ENCODE results near the gene EIF4G3. TPM values are rescaled to one million over a fixed set of nuclear protein-coding genes. Genes with fewer than 3 reads are reported as not detected.
"Not testable (repeated sequence)": the region's sequence is repeated elsewhere in the genome, so short reads cannot be mapped to it uniquely, and the experiment has no call there.

The EIF4G3 gene
- total and polyA plus RNA-seq, 4 donors: 16.5 to 59.8 (median 33.4) TPM

DNA sequence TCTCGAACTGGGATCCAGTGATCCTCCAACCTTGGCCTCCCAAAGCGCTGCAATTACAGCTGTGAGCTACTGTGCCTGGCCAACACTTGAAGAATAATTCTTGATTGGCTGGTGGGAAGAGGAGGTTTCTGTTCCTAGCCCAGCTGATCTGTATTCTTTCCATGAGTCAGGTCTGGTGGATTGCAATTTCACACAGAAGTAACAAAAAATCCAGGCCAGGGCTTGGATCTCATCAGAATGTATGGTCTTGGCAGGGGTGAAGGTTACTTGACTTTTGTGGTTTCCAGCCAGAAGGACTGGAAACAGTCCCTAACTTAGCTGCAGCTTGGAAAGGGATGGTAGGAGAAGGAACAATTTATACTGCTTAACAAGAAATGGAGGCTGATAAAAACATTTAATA, 384.5 kb downstream of the EIF4G3 start:
- Histone ChIP-seq H3K27ac (ENCODE audit: low read depth in 1 of 2, low read length in 1 of 2) (no peak overlapping the region), H3K9ac (ENCODE audit: insufficient read depth in 1 of 2, low read length in 2 of 2) (no peak overlapping the region), H3K4me3 (no peak overlapping the region), H3K4me1 (ENCODE audit: control insufficient read depth in 5 of 5, insufficient read depth in 5 of 5, low read length in 5 of 5) (peaks cover 0 to 8% (median 0%) of the 10 kb centered on the region in 5 donors), H3K27me3 (ENCODE audit: control insufficient read depth in 3 of 3, insufficient read depth in 3 of 3, low read length in 2 of 3) (no peaks in the 10 kb centered on the region), H3K36me3 (ENCODE audit: control insufficient read depth in 4 of 4, insufficient read depth in 4 of 4, low read length in 4 of 4) (no peaks in the 10 kb centered on the region), H3K9me3 (ENCODE audit: control insufficient read depth in 4 of 4, insufficient read depth in 3 of 4, low read length in 3 of 4) (no peaks in the 10 kb centered on the region)
- DNase-seq (peak in 1 of 3 donors; percentile 27), ATAC-seq (ENCODE audit: insufficient read depth, low FRiP score) (no peak)
- TF ChIP-seq, protein P1, sequence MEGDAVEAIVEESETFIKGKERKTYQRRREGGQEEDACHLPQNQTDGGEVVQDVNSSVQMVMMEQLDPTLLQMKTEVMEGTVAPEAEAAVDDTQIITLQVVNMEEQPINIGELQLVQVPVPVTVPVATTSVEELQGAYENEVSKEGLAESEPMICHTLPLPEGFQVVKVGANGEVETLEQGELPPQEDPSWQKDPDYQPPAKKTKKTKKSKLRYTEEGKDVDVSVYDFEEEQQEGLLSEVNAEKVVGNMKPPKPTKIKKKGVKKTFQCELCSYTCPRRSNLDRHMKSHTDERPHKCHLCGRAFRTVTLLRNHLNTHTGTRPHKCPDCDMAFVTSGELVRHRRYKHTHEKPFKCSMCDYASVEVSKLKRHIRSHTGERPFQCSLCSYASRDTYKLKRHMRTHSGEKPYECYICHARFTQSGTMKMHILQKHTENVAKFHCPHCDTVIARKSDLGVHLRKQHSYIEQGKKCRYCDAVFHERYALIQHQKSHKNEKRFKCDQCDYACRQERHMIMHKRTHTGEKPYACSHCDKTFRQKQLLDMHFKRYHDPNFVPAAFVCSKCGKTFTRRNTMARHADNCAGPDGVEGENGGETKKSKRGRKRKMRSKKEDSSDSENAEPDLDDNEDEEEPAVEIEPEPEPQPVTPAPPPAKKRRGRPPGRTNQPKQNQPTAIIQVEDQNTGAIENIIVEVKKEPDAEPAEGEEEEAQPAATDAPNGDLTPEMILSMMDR (IDR thresholded peaks at IDR 0.05; ENCODE audit: control extremely low read depth, extremely low read depth): no peak
- 91 to 97% methylated on average over 2 of the region's 2 CpGs for WGBS, 2 donors

DNA sequence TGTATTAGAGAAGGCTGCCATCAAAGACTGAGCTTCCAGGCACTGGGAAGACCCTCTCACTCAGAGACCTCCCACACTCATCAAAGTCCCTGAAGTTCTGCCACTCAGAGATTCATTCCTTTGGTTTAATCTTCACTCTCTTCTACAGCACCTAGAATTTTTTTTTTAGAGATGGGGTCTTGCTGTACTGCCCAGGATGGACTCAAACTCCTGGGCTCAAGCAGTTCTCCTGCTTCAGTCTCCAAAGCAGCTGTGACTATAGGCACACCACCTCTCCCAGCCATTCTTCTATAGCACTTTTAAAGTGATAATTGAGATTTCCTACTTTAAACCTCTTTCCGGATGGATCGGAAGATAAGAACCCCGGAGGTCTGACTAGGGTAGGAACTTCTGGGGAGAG, 385.9 kb downstream of the EIF4G3 start:
- Histone ChIP-seq H3K27me3 (ENCODE audit: control insufficient read depth in 3 of 3, insufficient read depth in 3 of 3, low read length in 2 of 3) (no peaks in the 10 kb centered on the region), H3K4me3 (no peak overlapping the region), H3K36me3 (ENCODE audit: control insufficient read depth in 4 of 4, insufficient read depth in 4 of 4, low read length in 4 of 4) (no peaks in the 10 kb centered on the region), H3K9me3 (ENCODE audit: control insufficient read depth in 4 of 4, insufficient read depth in 3 of 4, low read length in 3 of 4) (no peaks in the 10 kb centered on the region), H3K4me1 (ENCODE audit: control insufficient read depth in 5 of 5, insufficient read depth in 5 of 5, low read length in 5 of 5) (peaks cover 0 to 8% (median 0%) of the 10 kb centered on the region in 5 donors), H3K9ac (ENCODE audit: insufficient read depth in 1 of 2, low read length in 2 of 2) (no peak overlapping the region), H3K27ac (ENCODE audit: low read depth in 1 of 2, low read length in 1 of 2) (no peak overlapping the region)
- DNase-seq: no peak
- ATAC-seq (ENCODE audit: insufficient read depth, low FRiP score): no peak
- WGBS, 2 donors: 88 to 91% methylated on average over 3 of the region's 3 CpGs
- TF ChIP-seq, protein P1 (IDR thresholded peaks at IDR 0.05; ENCODE audit: control extremely low read depth, extremely low read depth): no peak

DNA sequence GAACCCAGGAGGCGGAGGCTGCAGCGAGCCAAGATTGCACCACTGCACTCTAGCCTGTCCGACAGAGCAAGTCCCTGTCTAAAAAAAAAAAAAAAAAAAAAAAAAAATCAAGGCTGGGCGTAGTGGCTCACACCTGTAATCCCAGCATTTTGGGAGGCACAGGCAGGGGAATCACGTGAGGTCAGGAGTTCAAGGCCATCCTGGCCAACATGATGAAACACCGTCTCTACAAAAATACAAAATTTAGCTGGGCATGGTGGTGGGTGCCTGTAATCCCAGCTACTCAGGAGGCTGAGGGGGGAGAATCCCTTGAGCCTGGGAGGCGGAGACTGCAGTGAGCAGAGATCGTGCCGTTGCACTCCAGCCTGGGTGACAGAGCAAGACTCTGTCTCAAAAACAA, 387.1 kb downstream of the EIF4G3 start:
- 92 to 94% methylated on average over 9 of the region's 9 CpGs for WGBS, 2 donors

DNA sequence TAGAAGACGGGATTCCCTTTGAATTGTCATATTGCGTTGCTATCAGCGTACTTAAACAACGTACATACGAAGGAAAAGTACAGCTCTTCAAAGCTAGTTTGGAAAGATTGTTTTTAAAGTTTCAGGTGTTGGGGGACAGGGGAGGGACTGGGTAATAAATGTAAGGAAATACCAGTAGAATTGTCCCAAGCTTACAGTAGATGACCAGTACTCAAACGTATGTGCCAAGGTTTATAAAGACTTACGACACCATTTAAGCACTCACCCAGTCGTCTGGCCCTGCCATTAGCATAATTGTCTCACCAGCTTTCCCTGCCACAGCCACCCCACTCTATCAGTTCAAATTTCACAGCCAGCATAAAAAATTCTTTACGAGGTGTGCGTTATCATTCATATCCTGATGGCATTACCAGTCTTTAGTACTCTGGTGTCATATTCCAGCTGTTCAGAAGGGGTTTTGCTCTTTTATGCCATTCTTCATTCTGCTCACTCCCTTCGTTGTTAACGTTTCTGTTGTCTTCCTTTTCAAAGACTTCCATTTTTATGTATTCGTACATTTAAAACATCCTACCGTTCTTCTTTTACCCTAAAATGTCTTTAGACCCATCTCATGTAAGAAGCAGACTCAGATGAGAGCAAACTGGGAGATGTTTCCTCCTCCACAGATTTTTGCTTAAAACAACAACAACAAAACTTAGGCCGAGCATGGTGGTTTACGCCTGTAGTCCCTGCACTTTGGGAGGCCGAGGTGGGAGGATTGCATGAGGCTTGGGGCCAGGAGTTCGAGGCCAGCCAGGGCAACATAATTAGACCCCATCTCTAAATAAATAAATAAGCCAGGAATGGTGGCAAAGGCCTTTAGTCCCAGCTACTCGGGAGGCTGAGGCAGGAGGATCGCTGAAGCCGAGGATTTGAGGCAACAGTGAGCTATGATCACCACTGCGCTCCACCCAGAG, 388.6 kb downstream of the EIF4G3 start:
- DNase-seq: peak; percentile 46 to 71 (median 68)
- Histone ChIP-seq H3K27me3 (ENCODE audit: control insufficient read depth in 3 of 3, insufficient read depth in 3 of 3, low read length in 2 of 3) (no peaks in the 10 kb centered on the region), H3K9ac (ENCODE audit: insufficient read depth in 1 of 2, low read length in 2 of 2) (peak overlapping the region; percentile 57 to 97), H3K27ac (ENCODE audit: low read depth in 1 of 2, low read length in 1 of 2) (peak overlapping the region; percentile 98 to 99), H3K4me3 (peak overlapping the region; percentile 90), H3K4me1 (ENCODE audit: control insufficient read depth in 5 of 5, insufficient read depth in 5 of 5, low read length in 5 of 5) (peaks cover 0 to 23% (median 4%) of the 10 kb centered on the region in 5 donors), H3K36me3 (ENCODE audit: control insufficient read depth in 4 of 4, insufficient read depth in 4 of 4, low read length in 4 of 4) (no peaks in the 10 kb centered on the region), H3K9me3 (ENCODE audit: control insufficient read depth in 4 of 4, insufficient read depth in 3 of 4, low read length in 3 of 4) (no peaks in the 10 kb centered on the region)
- TF ChIP-seq, protein P1 (IDR thresholded peaks at IDR 0.05; ENCODE audit: control extremely low read depth, extremely low read depth): no peak
- no peak for ATAC-seq (ENCODE audit: insufficient read depth, low FRiP score)
- WGBS, 2 donors: 44 to 48% methylated on average over 22 of the region's 22 CpGs

More for the DNA sequence above, 387.1 kb downstream of the EIF4G3 start:
- not testable (repeated sequence) for DNase-seq; H3K36me3 ChIP-seq (ENCODE audit: control insufficient read depth in 4 of 4, insufficient read depth in 4 of 4, low read length in 4 of 4); H3K27me3 ChIP-seq (ENCODE audit: control insufficient read depth in 3 of 3, insufficient read depth in 3 of 3, low read length in 2 of 3); ATAC-seq (ENCODE audit: insufficient read depth, low FRiP score); H3K9me3 ChIP-seq (ENCODE audit: control insufficient read depth in 4 of 4, insufficient read depth in 3 of 4, low read length in 3 of 4); H3K27ac ChIP-seq (ENCODE audit: low read depth in 1 of 2, low read length in 1 of 2); H3K4me3 ChIP-seq; H3K9ac ChIP-seq (ENCODE audit: insufficient read depth in 1 of 2, low read length in 2 of 2)
- peaks cover 0 to 18% (median 4%) of the 10 kb centered on the region in 5 donors for H3K4me1 ChIP-seq (ENCODE audit: control insufficient read depth in 5 of 5, insufficient read depth in 5 of 5, low read length in 5 of 5)
